Omental fat pad (tissue), 4 donors: ENCODE results near the gene SRSF12. TPM values are rescaled to one million over a fixed set of nuclear protein-coding genes. Genes with fewer than 3 reads are reported as not detected.

Source experiments
- ATAC-seq: fragments of 150-250 bp; one replicate; pipeline ENCODE4 v1.9.1; 2016; ENCODE audit warnings: mild to moderate bottlenecking, moderate library complexity; ENCODE audit not compliant: low FRiP score
- DNase-seq: peaks from one replicate; pipeline ENCODE4 v3.0.0-alpha.2; 2019; ENCODE audit warnings: low spot score
- CTCF ChIP-seq, 3 donors: fragments of 450-650 bp; IDR thresholded peaks; one replicate each; pipeline ENCODE4 v1.5.1; 2016 to 2017; ENCODE audit warnings: antibody characterized with exemption in 3 of 3, mild to moderate bottlenecking in 3 of 3, moderate library complexity in 2 of 3
- total RNA-seq, 4 donors: library from RNA; depleted of rRNA; stranded (reverse); fragments of >200 nt; gene quantifications; one replicate each; pipeline ENCODE4 v1.1.0, GENCODE V29; 2016

The SRSF12 gene
- total RNA-seq, 4 donors from 2014 or later, result 0.25 to 3.4 (median 3.2) TPM; not detected in 1

GRCh38 chr6:89059227-89059626 is 58.6 kb downstream of the SRSF12 start:
- no peak for ATAC-seq
- TF ChIP-seq CTCF (IDR thresholded peaks at IDR 0.05), result no peak
- DNase-seq, result no peak

GRCh38 chr6:89058627-89059026 is 59.2 kb downstream of the SRSF12 start:
- ATAC-seq (no peak), DNase-seq (no peak)
- no peak for TF ChIP-seq CTCF (IDR thresholded peaks at IDR 0.05)

GRCh38 chr6:89057759-89058158 is 60.1 kb downstream of the SRSF12 start:
- ATAC-seq, result no peak
- DNase-seq, result no peak
- TF ChIP-seq CTCF (IDR thresholded peaks at IDR 0.05), result no peak

- ATAC-seq (no peak), DNase-seq (no peak)
- TF ChIP-seq CTCF (IDR thresholded peaks at IDR 0.05), result no peak
Observed at GRCh38 chr6:89054208-89054607, 63.7 kb downstream of the SRSF12 start.

- no peak for ATAC-seq
- TF ChIP-seq CTCF (IDR thresholded peaks at IDR 0.05), result no peak
Observed at GRCh38 chr6:89051676-89052075, 66.2 kb downstream of the SRSF12 start.

GRCh38 chr6:89050697-89051096 is 67.2 kb downstream of the SRSF12 start:
- no peak for TF ChIP-seq CTCF (IDR thresholded peaks at IDR 0.05)
- peak; percentile 8 for ATAC-seq
- no peak for DNase-seq

More at GRCh38 chr6:89051676-89052075, 66.2 kb downstream of the SRSF12 start:
- DNase-seq, result no peak

- DNase-seq (peak; percentile 56), ATAC-seq (peak; percentile 84)
- no peak for TF ChIP-seq CTCF (IDR thresholded peaks at IDR 0.05)
Observed at GRCh38 chr6:89050155-89050554, 67.7 kb downstream of the SRSF12 start.
